ENCODE data around the gene CMPK2. TPM values are rescaled to one million over a fixed set of nuclear protein-coding genes. Genes with fewer than 3 reads are reported as not detected.

Gene CMPK2
- total and polyA plus RNA-seq, 9 of the 15 experiments (the other 6 are each of a cell fraction or from before 2014, with no cell fraction given): 2.6 to 10.5 (median 5.0) TPM

DNA sequence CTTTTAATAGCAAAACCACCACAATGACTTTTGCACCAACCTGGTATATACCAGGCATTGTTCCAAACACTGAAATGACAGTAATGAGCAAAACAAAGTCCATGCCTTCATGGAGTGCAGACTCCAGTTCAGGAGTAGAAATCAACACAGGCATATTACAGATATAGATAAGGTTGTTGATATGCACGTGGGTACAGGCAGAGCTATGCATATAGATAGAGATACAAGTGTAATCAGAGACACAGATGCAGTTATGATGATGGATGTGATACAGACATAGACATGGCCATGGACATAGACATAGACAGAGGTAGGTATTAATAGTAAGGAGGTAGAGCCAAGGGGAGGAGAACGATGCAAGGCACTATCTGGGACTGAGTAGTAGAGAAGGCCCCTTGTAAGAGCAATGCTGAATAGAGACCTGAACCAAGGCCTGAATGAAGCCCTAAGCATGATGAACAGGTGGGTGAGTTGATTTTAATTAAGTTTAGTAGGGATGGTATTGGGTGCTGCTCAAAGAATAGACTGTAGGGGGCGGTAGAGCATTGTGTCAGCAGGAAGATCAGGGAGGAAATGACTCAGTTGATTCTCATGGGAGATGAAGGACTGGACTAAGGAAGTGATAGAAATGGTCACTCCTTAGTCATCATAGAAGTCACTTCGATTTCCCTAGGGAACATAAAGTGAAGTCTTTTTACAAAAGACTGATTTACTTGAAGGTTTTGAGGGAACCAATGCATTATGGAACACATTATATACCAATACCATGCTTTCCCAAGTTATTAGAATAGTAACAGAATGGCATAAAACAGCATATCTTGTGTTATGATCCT is 39.4 kb downstream of the CMPK2 start (continued):
- TF ChIP-seq, protein P1, sequence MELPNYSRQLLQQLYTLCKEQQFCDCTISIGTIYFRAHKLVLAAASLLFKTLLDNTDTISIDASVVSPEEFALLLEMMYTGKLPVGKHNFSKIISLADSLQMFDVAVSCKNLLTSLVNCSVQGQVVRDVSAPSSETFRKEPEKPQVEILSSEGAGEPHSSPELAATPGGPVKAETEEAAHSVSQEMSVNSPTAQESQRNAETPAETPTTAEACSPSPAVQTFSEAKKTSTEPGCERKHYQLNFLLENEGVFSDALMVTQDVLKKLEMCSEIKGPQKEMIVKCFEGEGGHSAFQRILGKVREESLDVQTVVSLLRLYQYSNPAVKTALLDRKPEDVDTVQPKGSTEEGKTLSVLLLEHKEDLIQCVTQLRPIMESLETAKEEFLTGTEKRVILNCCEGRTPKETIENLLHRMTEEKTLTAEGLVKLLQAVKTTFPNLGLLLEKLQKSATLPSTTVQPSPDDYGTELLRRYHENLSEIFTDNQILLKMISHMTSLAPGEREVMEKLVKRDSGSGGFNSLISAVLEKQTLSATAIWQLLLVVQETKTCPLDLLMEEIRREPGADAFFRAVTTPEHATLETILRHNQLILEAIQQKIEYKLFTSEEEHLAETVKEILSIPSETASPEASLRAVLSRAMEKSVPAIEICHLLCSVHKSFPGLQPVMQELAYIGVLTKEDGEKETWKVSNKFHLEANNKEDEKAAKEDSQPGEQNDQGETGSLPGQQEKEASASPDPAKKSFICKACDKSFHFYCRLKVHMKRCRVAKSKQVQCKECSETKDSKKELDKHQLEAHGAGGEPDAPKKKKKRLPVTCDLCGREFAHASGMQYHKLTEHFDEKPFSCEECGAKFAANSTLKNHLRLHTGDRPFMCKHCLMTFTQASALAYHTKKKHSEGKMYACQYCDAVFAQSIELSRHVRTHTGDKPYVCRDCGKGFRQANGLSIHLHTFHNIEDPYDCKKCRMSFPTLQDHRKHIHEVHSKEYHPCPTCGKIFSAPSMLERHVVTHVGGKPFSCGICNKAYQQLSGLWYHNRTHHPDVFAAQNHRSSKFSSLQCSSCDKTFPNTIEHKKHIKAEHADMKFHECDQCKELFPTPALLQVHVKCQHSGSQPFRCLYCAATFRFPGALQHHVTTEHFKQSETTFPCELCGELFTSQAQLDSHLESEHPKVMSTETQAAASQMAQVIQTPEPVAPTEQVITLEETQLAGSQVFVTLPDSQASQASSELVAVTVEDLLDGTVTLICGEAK (IDR thresholded peaks at IDR 0.05): peak; percentile 58; the same call in 1 of the 2 replicates
- TF ChIP-seq, protein P1 (CRISPR knock-in tag; IDR thresholded peaks at IDR 0.05): no peak
- no peak for TF ChIP-seq ZKSCAN1 (IDR thresholded peaks at IDR 0.05; ENCODE audit: low read depth, low read length)
- no peak for TF ChIP-seq RB1 (IDR thresholded peaks at IDR 0.05; ENCODE audit: low read depth)
- TF ChIP-seq NCOA6 (IDR thresholded peaks at IDR 0.05): no peak
- TF ChIP-seq ZNF354B (CRISPR knock-in tag; IDR thresholded peaks at IDR 0.05): no peak
- 0 out of 2 replicates have a peak, but pooled peaks have one; percentile 23 for TF ChIP-seq ZEB2 (IDR thresholded peaks at IDR 0.05)
- TF ChIP-seq SMARCE1 (IDR thresholded peaks at IDR 0.05): peak; percentile 63
- TF ChIP-seq ZNF134 (CRISPR knock-in tag; conservative IDR thresholded peaks at IDR 0.05): no peak
- TF ChIP-seq RBM39 (optimal IDR thresholded peaks at IDR 0.05; ENCODE audit: low read depth, low read length): no peak
- 0 out of 2 replicates have a peak, but pooled peaks have one; percentile 33 for TF ChIP-seq CBFA2T3 (IDR thresholded peaks at IDR 0.05)
- TF ChIP-seq THRA (IDR thresholded peaks at IDR 0.05): no peak
- no peak for TF ChIP-seq ZC3H11A (IDR thresholded peaks at IDR 0.05; ENCODE audit: low read depth, low read length)
- TF ChIP-seq CBFA2T2 (conservative IDR thresholded peaks at IDR 0.05): 0 out of 2 replicates have a peak, but pooled peaks have one; percentile 4
- no peak for TF ChIP-seq HDAC1 (IDR thresholded peaks at IDR 0.05)
- TF ChIP-seq YBX1 (IDR thresholded peaks at IDR 0.05): no peak
- no peak for TF ChIP-seq ZNF76 (CRISPR knock-in tag; IDR thresholded peaks at IDR 0.05; ENCODE audit: borderline replicate concordance)
- no peak for TF ChIP-seq SMAD1 (IDR thresholded peaks at IDR 0.05; ENCODE audit: low read depth, low read length, partially characterized antibody)
- no peak for TF ChIP-seq PHF8 (IDR thresholded peaks at IDR 0.05; ENCODE audit: borderline replicate concordance, low read length)
- no peak for TF ChIP-seq MTA2 (IDR thresholded peaks at IDR 0.05; ENCODE audit: low read depth)
- TF ChIP-seq NFE2 (IDR thresholded peaks at IDR 0.05; ENCODE audit: low read depth): peak; percentile 99
- no peak; the same call in 1 of the 2 replicates for TF ChIP-seq STAG1 (CRISPR knock-in tag; IDR thresholded peaks at IDR 0.05; ENCODE audit: borderline replicate concordance)

Measured in K562 (cell line).